ENCODE data around the gene ABRACL. TPM values are rescaled to one million over a fixed set of nuclear protein-coding genes. Genes with fewer than 3 reads are reported as not detected.
"Not testable (repeated sequence)": the region's sequence is repeated elsewhere in the genome, so short reads cannot be mapped to it uniquely, and the experiment has no call there.

Gene ABRACL
- polyA plus RNA-seq, 2 of the 4 experiments (the other 2 are of a cell fraction): 40.3 to 63.3 TPM

- TF ChIP-seq PHF8 (IDR thresholded peaks at IDR 0.05; ENCODE audit: borderline replicate concordance, low read depth): no peak
- TF ChIP-seq RARB (CRISPR knock-in tag; IDR thresholded peaks at IDR 0.05): no peak
- TF ChIP-seq HOXA7 (CRISPR knock-in tag; IDR thresholded peaks at IDR 0.05): no peak
- TF ChIP-seq, protein P1, sequence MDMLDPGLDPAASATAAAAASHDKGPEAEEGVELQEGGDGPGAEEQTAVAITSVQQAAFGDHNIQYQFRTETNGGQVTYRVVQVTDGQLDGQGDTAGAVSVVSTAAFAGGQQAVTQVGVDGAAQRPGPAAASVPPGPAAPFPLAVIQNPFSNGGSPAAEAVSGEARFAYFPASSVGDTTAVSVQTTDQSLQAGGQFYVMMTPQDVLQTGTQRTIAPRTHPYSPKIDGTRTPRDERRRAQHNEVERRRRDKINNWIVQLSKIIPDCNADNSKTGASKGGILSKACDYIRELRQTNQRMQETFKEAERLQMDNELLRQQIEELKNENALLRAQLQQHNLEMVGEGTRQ (IDR thresholded peaks at IDR 0.05): no peak
- TF ChIP-seq FOXS1 (CRISPR knock-in tag; IDR thresholded peaks at IDR 0.05): no peak
- no peak for TF ChIP-seq ESRRA (IDR thresholded peaks at IDR 0.05; ENCODE audit: borderline replicate concordance, low read length)
These were observed 8.8 kb upstream of the ABRACL start (continued) for GRCh38 chr6:139019722-139020121.

- H3K27ac ChIP-seq: no peak overlapping the region
- H3K9me3 ChIP-seq: no peaks in the 10 kb centered on the region
- H3K4me3 ChIP-seq: no peak overlapping the region
- ATAC-seq: no peak
- ChIA-PET CTCF (no interaction called here), POLR2A (no interaction called here)
- no peak for FAIRE-seq
- TF ChIP-seq RAD21 (conservative IDR thresholded peaks at IDR 0.05 in 1 of 2, IDR thresholded peaks at IDR 0.05 in 1 of 2) (no peak), NFE2L2 (conservative IDR thresholded peaks at IDR 0.05; ENCODE audit: low read length) (no peak), KDM1A (IDR thresholded peaks at IDR 0.05; ENCODE audit: low read depth) (no peak), ZNF302 (CRISPR knock-in tag; IDR thresholded peaks at IDR 0.05) (no peak), CHD4 (IDR thresholded peaks at IDR 0.05; ENCODE audit: borderline replicate concordance) (no peak), EHF (CRISPR knock-in tag; IDR thresholded peaks at IDR 0.05) (no peak)
- TF ChIP-seq, protein P1 (IDR thresholded peaks at IDR 0.05): no peak
- DNase-seq (ENCODE audit: low read depth in 1 of 2, low spot score in 1 of 2): peak in 1 of 2 experiments; percentile 2
- no peaks in the 10 kb centered on the region for H3K4me1 ChIP-seq
- H3K4me2 ChIP-seq: no peak overlapping the region
- 82% methylated on average over 3 of the region's 3 CpGs for WGBS (ENCODE audit: missing lambda C conversion rate)
These were observed 7.9 kb upstream of the ABRACL start for GRCh38 chr6:139020689-139021088.

- ATAC-seq; POLR2A ChIA-PET; H3K4me1 ChIP-seq; DNase-seq (ENCODE audit: low read depth in 1 of 2, low spot score in 1 of 2); H3K9me3 ChIP-seq; H3K27ac ChIP-seq; FAIRE-seq; H3K4me3 ChIP-seq; CTCF ChIA-PET; H3K4me2 ChIP-seq: not testable (repeated sequence)
- 67% methylated on average over 3 of the region's 3 CpGs for WGBS (ENCODE audit: missing lambda C conversion rate)
These were observed 3.1 kb upstream of the ABRACL start for GRCh38 chr6:139025416-139025815.

GRCh38 chr6:139027620-139028182, 844 bp upstream of the ABRACL start:
- DNase-seq (ENCODE audit: low read depth in 1 of 2, low spot score in 1 of 2): no peak

More at GRCh38 chr6:139027620-139028182, 844 bp upstream of the ABRACL start:
- Histone ChIP-seq H3K4me2 (peak overlapping the region; percentile 82), H3K4me1 (peaks cover 9% of the 10 kb centered on the region; the same call in 2 of the 3 replicates), H3K27ac (peak overlapping the region; percentile 83 to 94; a peak in 5 of 6 replicates), H3K9me3 (no peaks in the 10 kb centered on the region), H3K4me3 (peak overlapping the region; percentile 86)
- no peak for ATAC-seq
- ChIA-PET CTCF (interaction anchor here (0.6 kb wide), 1 partner anchor 16 kb away, joined by 4 read pairs; no protein-coding TSS in a partner anchor), POLR2A (no interaction called here)
- no peak for FAIRE-seq
- TF ChIP-seq BHLHE40 (IDR thresholded peaks at IDR 0.05; ENCODE audit: low read depth, low read length) (no peak), KDM5A (IDR thresholded peaks at IDR 0.05) (no peak), EP300 (IDR thresholded peaks at IDR 0.05) (no peak), HDAC2 (IDR thresholded peaks at IDR 0.05) (no peak), ZFP36 (IDR thresholded peaks at IDR 0.05; ENCODE audit: borderline replicate concordance, partially characterized antibody) (no peak), TP53 (CRISPR knock-in tag; IDR thresholded peaks at IDR 0.05) (no peak), CTCF (IDR thresholded peaks at IDR 0.05) (no peak), CBX8 (IDR thresholded peaks at IDR 0.05) (no peak), HMGXB4 (CRISPR knock-in tag; IDR thresholded peaks at IDR 0.05; ENCODE audit: borderline replicate concordance) (no peak), CEBPB (IDR thresholded peaks at IDR 0.05) (no peak), EHF (CRISPR knock-in tag; IDR thresholded peaks at IDR 0.05) (no peak), JUNB (IDR thresholded peaks at IDR 0.05) (no peak)
- TF ChIP-seq, protein P2, sequence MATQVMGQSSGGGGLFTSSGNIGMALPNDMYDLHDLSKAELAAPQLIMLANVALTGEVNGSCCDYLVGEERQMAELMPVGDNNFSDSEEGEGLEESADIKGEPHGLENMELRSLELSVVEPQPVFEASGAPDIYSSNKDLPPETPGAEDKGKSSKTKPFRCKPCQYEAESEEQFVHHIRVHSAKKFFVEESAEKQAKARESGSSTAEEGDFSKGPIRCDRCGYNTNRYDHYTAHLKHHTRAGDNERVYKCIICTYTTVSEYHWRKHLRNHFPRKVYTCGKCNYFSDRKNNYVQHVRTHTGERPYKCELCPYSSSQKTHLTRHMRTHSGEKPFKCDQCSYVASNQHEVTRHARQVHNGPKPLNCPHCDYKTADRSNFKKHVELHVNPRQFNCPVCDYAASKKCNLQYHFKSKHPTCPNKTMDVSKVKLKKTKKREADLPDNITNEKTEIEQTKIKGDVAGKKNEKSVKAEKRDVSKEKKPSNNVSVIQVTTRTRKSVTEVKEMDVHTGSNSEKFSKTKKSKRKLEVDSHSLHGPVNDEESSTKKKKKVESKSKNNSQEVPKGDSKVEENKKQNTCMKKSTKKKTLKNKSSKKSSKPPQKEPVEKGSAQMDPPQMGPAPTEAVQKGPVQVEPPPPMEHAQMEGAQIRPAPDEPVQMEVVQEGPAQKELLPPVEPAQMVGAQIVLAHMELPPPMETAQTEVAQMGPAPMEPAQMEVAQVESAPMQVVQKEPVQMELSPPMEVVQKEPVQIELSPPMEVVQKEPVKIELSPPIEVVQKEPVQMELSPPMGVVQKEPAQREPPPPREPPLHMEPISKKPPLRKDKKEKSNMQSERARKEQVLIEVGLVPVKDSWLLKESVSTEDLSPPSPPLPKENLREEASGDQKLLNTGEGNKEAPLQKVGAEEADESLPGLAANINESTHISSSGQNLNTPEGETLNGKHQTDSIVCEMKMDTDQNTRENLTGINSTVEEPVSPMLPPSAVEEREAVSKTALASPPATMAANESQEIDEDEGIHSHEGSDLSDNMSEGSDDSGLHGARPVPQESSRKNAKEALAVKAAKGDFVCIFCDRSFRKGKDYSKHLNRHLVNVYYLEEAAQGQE (IDR thresholded peaks at IDR 0.05): no peak
- WGBS (ENCODE audit: missing lambda C conversion rate): 74% methylated on average over 9 of the region's 10 CpGs

Measured in A549 (cell line).